HL-60 (cell line): ENCODE measurements around the gene FTO.

Experiments
- DNase-seq, 2 experiments: peaks; one replicate each; pipeline ENCODE4 v3.0.0-alpha.2; 2010 to 2020; ENCODE audit warnings: low read depth in 1 of 2, low spot score in 1 of 2
- H3K27ac ChIP-seq: fragments of 250-450 bp; sonication (Bioruptor Pico); replicated peaks from 2 replicates; pipeline ENCODE4 v1.5.1; 2020; ENCODE audit warnings: mild to moderate bottlenecking, moderate library complexity
- H3K27me3 ChIP-seq: fragments of 250-450 bp; sonication (Bioruptor Pico); 2 replicates; pipeline ENCODE4 v1.5.1; 2021; ENCODE audit warnings: mild to moderate bottlenecking, moderate library complexity; ENCODE audit not compliant: insufficient read depth, poor library complexity, severe bottlenecking
- H3K4me3 ChIP-seq: replicated peaks from 2 replicates; pipeline ENCODE4 v1.5.1; 2011; ENCODE audit warnings: mild to moderate bottlenecking, control low read depth, low read length; ENCODE audit not compliant: insufficient read depth
- GABPA ChIP-seq: IDR thresholded peaks from 2 replicates; pipeline ENCODE4 v1.6.1; 2012; ENCODE audit warnings: low read depth
- POLR2AphosphoS5 ChIP-seq: IDR thresholded peaks from 2 replicates; pipeline ENCODE4 v1.6.1; 2012; ENCODE audit warnings: low read depth
- SPI1 ChIP-seq: IDR thresholded peaks from 2 replicates; pipeline ENCODE4 v1.6.1; 2012; ENCODE audit warnings: low read depth, mild to moderate bottlenecking, borderline replicate concordance
- TF ChIP-seq, protein P1 (sequence below): IDR thresholded peaks from one replicate; pipeline ENCODE4 v1.5.1; 2011; ENCODE audit warnings: low read length, control low read depth, inconsistent platforms; ENCODE audit not compliant: insufficient read depth
- TF ChIP-seq, protein P2 (sequence below): IDR thresholded peaks from 2 replicates; pipeline ENCODE4 v1.6.1; 2012; ENCODE audit warnings: low read depth; ENCODE audit not compliant: insufficient replicate concordance

Gene FTO

DNA sequence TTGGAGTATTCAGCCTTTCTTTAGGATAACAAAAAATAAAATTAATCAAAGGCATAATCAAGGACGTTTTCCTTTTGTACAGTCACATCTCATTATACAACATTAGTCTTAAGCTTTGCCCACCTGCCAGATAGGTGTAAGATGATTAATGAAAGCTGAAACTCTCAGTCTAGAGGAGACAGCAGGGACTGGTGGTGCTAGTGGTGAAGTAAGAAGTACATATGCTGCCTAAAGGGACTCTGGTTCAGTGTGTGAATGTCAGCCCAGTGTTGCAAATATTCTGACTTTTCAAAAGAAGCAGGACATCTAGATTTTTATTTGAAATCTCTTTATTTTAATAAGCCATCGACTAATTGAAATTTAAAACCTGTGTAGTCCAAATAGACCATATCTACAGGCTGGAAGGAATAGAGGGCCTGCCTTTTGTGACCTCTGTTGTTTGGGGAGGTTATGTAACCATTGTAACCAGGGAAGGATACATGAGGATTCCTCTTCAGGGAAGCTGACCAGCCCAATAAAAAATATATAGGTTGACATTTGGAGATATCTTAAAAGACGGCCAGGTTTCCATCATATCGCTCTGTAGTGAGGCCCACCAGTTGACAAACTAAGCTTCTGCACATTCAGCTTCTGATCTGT, 54.1 kb downstream of the FTO start:
- Histone ChIP-seq H3K27ac (no peak overlapping the region), H3K4me3 (no peak overlapping the region), H3K27me3 (no peaks in the 10 kb centered on the region)
- no peak for TF ChIP-seq POLR2AphosphoS5
- TF ChIP-seq, protein P1, sequence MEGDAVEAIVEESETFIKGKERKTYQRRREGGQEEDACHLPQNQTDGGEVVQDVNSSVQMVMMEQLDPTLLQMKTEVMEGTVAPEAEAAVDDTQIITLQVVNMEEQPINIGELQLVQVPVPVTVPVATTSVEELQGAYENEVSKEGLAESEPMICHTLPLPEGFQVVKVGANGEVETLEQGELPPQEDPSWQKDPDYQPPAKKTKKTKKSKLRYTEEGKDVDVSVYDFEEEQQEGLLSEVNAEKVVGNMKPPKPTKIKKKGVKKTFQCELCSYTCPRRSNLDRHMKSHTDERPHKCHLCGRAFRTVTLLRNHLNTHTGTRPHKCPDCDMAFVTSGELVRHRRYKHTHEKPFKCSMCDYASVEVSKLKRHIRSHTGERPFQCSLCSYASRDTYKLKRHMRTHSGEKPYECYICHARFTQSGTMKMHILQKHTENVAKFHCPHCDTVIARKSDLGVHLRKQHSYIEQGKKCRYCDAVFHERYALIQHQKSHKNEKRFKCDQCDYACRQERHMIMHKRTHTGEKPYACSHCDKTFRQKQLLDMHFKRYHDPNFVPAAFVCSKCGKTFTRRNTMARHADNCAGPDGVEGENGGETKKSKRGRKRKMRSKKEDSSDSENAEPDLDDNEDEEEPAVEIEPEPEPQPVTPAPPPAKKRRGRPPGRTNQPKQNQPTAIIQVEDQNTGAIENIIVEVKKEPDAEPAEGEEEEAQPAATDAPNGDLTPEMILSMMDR, result no peak
- TF ChIP-seq SPI1, result no peak
- TF ChIP-seq, protein P2, sequence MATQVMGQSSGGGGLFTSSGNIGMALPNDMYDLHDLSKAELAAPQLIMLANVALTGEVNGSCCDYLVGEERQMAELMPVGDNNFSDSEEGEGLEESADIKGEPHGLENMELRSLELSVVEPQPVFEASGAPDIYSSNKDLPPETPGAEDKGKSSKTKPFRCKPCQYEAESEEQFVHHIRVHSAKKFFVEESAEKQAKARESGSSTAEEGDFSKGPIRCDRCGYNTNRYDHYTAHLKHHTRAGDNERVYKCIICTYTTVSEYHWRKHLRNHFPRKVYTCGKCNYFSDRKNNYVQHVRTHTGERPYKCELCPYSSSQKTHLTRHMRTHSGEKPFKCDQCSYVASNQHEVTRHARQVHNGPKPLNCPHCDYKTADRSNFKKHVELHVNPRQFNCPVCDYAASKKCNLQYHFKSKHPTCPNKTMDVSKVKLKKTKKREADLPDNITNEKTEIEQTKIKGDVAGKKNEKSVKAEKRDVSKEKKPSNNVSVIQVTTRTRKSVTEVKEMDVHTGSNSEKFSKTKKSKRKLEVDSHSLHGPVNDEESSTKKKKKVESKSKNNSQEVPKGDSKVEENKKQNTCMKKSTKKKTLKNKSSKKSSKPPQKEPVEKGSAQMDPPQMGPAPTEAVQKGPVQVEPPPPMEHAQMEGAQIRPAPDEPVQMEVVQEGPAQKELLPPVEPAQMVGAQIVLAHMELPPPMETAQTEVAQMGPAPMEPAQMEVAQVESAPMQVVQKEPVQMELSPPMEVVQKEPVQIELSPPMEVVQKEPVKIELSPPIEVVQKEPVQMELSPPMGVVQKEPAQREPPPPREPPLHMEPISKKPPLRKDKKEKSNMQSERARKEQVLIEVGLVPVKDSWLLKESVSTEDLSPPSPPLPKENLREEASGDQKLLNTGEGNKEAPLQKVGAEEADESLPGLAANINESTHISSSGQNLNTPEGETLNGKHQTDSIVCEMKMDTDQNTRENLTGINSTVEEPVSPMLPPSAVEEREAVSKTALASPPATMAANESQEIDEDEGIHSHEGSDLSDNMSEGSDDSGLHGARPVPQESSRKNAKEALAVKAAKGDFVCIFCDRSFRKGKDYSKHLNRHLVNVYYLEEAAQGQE, result no peak
- TF ChIP-seq GABPA, result no peak
- DNase-seq, result no peak

- TF ChIP-seq POLR2AphosphoS5 (no peak), GABPA (no peak), SPI1 (no peak)
- TF ChIP-seq, protein P1, result no peak
- TF ChIP-seq, protein P2, result no peak
- Histone ChIP-seq H3K4me3 (no peak overlapping the region), H3K27me3 (no peaks in the 10 kb centered on the region), H3K27ac (no peak overlapping the region)
- no peak for DNase-seq
Observed at GRCh38 chr16:53761962-53762703, 58.2 kb downstream of the FTO start.

DNA sequence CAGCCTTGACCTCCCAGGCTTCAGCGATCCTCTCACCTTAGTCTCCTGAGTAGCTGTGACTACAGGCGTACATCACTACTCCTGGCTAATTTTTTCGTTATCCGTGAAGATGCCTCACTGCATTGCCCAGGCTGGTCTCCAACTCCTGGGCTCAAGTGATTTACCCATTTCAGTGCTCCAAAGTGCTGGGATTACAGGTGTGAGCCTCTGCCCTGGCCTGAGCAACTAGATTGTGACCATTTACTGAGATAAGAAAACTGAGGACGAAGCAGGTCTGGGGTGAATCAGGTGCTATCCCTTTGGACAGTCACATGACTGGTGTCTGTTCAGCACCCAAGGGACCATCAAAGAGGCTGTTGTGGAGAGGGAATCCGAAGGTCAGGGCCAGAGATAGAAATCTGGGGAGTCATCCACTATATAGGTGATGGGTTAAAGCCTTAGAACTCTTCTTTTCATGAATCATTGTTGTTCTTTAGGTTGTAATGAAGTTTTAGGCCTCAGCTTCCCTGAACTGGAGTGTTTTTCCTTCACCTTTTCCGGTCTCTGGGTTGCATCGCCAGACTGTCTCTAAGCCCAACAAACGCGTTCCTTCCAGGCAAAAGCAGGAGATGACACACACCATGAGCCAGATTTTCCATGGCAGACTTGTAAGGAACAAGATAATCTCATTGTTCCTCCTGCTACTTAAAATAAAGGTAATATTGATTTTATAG, 62.5 kb downstream of the FTO start:
- TF ChIP-seq POLR2AphosphoS5 (no peak), SPI1 (no peak)
- TF ChIP-seq, protein P1, result no peak
- TF ChIP-seq, protein P2, result no peak

More for the DNA sequence above, 62.5 kb downstream of the FTO start:
- H3K4me3 ChIP-seq, result no peak overlapping the region
- H3K27ac ChIP-seq, result no peak overlapping the region
- DNase-seq, result no peak
- H3K27me3 ChIP-seq, result no peaks in the 10 kb centered on the region
